Stimulated activated CD8-positive, alpha-beta memory T cell treated with anti-CD3 and anti-CD28 coated beads, Interleukin-7, amount 100 ng/mL, for 24 hours (primary cell): ENCODE measurements around the gene DIAPH2.

ENCODE experiments used
- DNase-seq: peaks from one replicate; pipeline ENCODE4 v3.0.0-alpha.2; 2020; ENCODE audit warnings: low read depth

DIAPH2 gene

GRCh38 chrX:97482666-97483300 lies 798.1 kb downstream of the DIAPH2 start:
- no peak for DNase-seq

- no peak for DNase-seq
Measured at GRCh38 chrX:97490656-97491055, 806.0 kb downstream of the DIAPH2 start.

- no peak for DNase-seq
Measured at GRCh38 chrX:97494756-97495372, 810.2 kb downstream of the DIAPH2 start.

GRCh38 chrX:97498093-97498492 lies 813.5 kb downstream of the DIAPH2 start:
- DNase-seq: no peak

GRCh38 chrX:97504431-97504830 lies 819.8 kb downstream of the DIAPH2 start:
- DNase-seq: no peak

GRCh38 chrX:97517763-97518162 lies 833.1 kb downstream of the DIAPH2 start:
- DNase-seq: no peak

- DNase-seq: no peak
Measured at GRCh38 chrX:97522307-97522706, 837.7 kb downstream of the DIAPH2 start.

GRCh38 chrX:97524340-97524739 lies 839.7 kb downstream of the DIAPH2 start:
- DNase-seq: no peak

- no peak for DNase-seq
Measured at GRCh38 chrX:97524997-97525396, 840.4 kb downstream of the DIAPH2 start.

- no peak for DNase-seq
Measured at GRCh38 chrX:97525981-97526380, 841.3 kb downstream of the DIAPH2 start.

GRCh38 chrX:97527725-97528124 lies 843.1 kb downstream of the DIAPH2 start:
- DNase-seq: no peak

- no peak for DNase-seq
Measured at GRCh38 chrX:97529536-97530200, 845.0 kb downstream of the DIAPH2 start.

GRCh38 chrX:97531825-97532224 lies 847.2 kb downstream of the DIAPH2 start:
- DNase-seq: no peak

- no peak for DNase-seq
Measured at GRCh38 chrX:97538745-97539144, 854.1 kb downstream of the DIAPH2 start.

- DNase-seq: no peak
Measured at GRCh38 chrX:97539970-97540519, 855.4 kb downstream of the DIAPH2 start.

- DNase-seq: no peak
Measured at GRCh38 chrX:97547877-97548578, 863.4 kb downstream of the DIAPH2 start.

GRCh38 chrX:97551821-97552220 lies 867.2 kb downstream of the DIAPH2 start:
- DNase-seq: no peak

- no peak for DNase-seq
Measured at GRCh38 chrX:97553833-97554232, 869.2 kb downstream of the DIAPH2 start.

- DNase-seq: no peak
Measured at GRCh38 chrX:97556359-97556758, 871.7 kb downstream of the DIAPH2 start.

- no peak for DNase-seq
Measured at GRCh38 chrX:97563531-97564133, 879.0 kb downstream of the DIAPH2 start.

- DNase-seq: no peak
Measured at GRCh38 chrX:97564496-97564895, 879.9 kb downstream of the DIAPH2 start.

- no peak for DNase-seq
Measured at GRCh38 chrX:97587171-97587570, 902.5 kb downstream of the DIAPH2 start.
